GM18517 (cell line): ENCODE measurements around the gene KLHL26.

Experiments
- ATAC-seq: cut with Tn5 transposase; IDR thresholded peaks from one replicate; pipeline ENCODE4 v1.9.1; 2021; ENCODE audit warnings: mild to moderate bottlenecking, moderate library complexity; ENCODE audit not compliant: unreplicated experiment

The KLHL26 gene

DNA sequence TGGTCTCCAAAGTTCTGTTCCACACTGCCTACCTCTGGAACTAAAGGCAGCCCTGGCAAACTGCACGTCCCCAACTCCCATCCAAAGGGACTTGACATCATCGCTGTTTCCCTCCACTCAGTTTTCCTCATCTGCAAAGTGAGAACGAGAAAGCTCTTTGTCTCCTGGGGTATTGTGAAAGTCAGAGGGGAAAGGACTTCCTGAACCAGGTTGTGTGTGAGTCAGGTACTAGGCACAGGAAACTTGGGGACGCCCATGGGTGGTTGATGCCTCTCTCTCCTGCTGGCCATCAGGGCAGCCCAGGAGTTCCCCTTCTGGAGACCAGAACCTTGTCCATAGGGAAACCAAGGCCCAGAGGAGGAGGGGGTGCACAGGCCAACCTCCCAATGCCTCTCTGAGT lies 35.0 kb upstream of the KLHL26 start:
- ATAC-seq: no peak

DNA sequence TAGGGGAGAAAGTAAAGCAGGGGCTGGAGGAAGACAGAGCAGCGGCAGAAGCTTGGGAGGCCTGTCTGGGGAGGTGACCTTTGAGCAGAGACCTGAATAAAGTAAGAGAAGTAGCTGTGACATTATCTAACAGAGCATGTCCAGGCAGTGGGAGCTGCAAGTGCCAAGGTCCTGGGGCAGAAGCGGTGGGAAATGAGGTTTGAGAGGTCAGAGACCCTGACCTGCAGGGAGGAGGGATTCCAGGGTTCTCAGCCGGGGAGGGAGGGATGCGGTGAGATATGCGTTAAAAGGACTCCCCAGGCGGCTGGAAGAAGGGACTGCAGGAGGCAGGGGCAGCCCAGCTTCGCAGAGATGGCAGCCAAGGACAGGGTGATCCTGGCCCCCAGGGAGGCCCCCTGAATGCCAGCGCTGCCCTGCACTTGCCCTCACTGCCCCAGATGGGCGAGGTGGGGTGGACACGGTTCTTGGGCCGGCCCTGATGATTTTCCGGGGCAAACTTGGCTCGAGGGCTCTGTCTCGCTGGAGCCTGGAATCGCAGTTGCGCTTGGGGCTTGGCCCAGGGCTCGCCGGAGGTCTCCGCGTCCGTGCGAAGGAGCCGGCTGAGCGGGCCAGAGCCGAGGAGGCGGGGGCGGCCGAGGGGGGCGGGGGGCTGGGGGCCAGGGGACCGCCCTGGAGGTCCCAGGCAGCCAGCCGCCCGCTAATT lies 33.4 kb upstream of the KLHL26 start:
- no peak for ATAC-seq

DNA sequence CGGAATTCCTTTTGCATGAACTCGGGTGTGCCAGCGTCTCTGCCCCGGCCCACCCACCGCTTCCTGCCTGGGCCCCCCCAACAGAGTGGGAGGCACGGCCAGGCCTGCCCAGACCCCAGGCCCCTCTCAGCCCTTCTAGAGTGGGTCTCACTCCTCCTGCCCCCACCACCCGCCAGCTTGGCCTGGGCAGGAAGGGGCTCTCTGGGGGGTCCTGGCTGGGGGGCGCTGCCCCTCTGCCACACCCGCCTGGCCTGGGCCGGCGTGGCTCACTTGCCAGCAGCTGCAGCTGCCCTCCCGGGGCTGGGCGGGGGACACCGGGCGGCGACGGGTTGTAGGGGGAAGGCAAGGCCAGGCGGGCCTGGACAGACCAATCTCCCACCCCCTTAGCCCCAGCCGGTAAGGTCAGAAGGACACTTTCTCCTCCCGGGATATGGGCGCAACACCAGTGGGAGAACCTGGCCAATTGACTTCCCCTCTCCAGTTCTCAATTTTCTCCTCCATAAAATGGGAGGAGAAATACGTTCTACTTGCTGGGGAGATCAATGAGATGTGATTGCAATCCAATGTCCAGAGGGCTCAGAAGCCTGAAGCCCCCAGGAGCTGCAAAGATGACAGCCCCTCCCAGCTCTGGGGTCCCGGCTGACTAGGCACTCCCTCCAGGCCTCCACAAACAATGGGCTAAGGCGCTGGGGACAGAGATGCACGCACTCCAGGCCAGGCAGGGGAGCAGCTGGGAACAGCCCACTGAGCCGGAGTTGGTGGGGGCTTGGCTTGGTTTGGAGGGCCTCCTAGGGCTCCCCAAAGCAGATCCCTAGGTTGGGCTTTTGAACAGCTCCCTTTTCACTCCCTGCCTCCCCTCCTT lies 32.6 kb upstream of the KLHL26 start:
- no peak for ATAC-seq

DNA sequence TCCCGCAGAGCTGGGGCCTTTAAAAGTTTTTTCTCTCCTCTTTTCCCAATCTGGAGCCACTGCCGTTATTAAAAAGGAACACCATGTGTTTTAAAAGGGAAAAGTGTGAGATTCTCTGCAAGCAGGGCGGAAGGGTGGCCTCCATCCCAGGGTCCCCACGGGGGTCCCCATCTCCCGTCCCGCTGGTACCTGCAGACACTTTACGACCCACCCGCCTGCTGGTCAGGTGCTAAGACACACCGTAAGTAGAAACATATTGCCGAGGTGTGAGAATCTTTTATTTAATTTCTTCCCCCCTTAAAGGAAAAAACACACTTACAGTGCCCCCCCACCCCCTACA lies 32.0 kb upstream of the KLHL26 start:
- ATAC-seq: no peak

DNA sequence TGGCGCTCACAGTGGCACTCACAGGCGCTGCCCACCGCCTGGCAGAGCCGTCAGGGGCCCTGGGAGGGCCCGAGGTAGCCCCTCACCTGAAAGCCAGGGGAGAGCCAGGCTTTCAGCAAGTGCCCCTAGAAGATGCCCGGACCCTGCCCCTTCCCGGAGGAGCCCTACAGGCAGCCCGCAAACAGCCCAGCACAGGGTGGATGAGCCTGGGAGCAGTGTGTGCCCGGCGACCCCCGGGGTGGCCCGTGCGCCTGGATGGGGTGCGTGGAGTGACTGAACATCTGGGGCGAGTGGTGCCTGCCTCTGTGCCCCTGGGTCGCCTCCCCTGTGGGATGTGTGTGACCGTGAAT lies 31.7 kb upstream of the KLHL26 start:
- no peak for ATAC-seq

DNA sequence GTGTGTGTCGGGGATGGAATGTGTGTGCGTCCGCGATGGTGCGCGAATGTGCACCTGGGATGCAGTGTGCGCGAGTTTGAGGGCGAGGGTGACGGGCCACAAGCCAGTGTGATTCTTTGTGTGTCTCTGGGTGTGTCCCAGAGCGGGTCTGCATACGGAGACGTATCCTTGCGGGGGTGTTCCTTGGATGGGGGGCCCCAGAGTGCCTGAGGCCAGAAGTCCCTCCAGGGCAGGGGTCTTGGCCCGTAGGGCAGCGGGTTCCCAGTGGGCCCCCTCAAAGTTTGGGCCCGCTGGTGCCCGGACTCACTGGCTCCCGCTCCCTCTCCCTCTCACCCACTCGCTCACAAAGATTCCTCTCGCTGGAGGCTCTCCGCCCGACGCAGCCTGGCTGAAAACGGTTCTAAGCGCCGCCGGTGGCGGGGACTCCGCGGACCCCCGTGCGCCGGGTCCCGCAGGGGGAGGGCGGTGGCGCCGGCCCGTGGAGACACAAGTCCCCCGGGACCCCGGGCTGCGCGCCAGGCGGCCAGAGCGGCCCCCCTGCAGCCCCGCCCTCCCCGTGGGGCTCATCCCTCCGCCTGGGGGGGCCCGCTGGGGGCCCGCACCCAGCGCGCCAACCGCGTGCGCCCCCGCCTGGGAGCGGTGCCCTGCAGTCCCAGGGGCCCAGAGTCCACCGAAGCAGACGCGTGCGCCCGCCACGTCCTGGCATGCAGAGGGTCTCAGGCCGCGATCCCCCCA lies 31.1 kb upstream of the KLHL26 start:
- ATAC-seq: no peak

DNA sequence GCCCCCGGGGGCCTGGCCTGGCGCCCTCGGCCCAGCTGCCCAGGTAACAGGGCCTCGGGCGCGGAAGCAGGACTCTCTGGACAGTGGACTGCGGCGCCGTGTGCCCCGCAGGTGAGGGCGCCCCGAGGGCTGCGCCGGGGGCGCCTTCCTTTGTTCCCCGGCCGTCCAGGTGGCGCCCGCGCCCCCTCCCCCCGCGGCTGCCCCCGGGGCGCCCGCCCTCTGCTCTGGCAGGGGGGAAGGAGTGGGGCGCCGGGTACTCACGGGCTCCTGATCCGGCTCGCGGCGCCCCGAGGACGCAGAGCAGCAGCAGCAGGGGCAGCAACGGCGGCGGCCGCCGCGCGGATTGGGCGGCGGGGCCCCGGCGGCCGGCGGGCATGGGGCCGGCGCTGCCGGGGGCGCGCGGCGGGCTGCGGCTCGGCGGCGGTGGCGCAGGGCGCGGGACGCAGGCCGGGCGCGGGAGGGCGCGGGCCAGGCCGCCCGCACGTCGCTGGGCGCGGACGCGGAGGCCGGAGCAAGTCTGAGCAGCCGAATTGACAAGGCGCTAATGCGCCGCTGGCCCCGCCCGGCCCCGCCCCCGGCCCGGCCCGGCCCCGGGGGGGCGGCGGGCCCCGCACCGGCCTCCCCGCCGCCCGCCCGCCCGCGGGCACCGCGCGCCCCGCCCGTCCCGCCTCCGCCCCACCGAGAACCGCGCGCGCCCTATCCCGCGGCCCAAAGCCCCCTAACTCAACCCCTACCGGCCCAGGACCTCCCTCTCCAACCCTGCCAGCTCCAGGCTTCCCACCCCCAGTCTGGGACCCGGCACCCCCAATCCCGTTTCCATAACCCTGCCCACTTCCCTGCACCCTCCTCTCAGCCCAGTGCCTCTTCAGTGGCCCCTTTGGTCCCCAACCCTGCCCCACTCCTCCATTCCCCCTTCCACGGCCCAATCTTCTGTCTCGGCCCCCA lies 30.3 kb upstream of the KLHL26 start, which contains the start of gene CRLF1:
Gene CRLF1, minus strand, starts transcription at position 519 of the 945 bp plus-strand sequence. Its CDS starts 143 bp downstream, at position 376.
- ATAC-seq: no peak

DNA sequence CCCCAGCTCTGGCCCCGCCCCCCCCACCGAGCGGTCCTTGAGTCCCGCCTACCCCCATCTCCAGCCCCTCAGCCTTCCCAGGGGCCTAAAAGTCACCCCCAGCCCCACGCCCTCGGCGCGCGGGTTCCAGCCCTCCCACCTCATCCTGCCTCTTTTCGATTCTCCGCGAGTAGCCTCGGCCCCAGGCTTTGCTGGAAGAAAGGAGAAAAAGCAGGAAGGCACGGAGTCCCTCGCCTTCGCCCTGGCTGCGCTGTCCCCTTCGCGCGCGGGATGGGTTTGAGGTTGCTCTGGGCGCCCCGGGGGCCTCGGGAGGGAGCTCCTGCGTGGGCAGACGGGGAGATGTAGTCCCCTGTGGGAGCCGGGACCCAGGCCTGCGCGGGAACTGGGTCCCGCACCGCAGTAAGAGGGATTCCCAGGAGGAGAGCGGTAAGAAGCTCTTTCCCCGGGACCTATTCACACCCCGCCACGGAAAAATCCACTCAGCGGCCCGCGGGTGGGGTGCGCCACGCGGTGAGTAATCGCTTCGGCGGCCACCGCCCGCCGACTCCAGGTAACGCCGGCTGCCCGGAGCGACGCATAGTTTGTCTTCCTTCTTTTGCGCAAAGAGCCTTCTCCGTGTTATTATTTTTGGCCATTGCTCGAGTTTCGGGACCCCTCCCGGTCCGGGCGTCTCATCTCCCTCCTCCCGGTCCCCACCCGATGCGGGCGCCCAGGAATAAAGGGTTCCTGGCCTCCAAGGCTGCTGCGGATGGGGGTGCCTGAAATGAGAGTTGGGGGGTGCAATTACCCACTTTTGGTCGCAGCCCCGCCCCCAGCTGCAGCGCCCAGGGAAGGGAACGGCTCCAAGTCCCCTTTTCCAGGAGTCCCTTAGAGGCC lies 29.4 kb upstream of the KLHL26 start:
- ATAC-seq: no peak

DNA sequence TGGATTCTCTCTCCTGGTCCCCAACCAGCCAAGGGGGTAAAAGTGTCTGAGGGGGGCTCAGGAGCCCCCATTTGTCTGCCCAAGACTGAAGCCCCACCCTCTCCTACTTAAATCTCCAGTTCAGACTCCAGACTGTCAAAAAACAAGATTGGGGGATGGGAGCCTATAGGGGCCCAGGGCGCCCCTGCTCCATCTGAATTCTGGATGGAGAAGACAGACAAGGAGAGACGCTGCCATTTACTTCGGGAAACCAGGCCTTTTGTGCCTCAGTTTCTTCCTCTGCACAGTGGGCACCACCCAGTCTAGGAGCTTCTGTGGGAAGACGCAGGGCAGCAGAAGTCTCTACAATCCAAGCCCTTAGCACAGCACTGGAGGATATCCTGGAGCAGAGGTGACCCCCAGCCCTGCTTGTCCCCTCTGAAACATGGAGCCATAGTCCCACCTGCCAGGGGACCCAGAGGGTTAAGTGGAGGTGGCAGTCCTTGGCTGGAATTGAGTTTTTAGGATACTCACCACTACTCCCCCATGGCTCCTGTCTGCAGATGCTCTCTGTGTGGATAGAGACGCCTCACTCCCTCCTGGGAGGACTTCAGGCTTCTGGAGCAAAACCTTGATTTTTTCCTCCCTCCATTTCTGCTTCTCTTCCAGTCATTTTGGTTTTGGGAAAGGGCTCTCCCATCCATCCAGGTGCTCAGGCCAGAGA lies 28.6 kb upstream of the KLHL26 start:
- ATAC-seq: no peak

DNA sequence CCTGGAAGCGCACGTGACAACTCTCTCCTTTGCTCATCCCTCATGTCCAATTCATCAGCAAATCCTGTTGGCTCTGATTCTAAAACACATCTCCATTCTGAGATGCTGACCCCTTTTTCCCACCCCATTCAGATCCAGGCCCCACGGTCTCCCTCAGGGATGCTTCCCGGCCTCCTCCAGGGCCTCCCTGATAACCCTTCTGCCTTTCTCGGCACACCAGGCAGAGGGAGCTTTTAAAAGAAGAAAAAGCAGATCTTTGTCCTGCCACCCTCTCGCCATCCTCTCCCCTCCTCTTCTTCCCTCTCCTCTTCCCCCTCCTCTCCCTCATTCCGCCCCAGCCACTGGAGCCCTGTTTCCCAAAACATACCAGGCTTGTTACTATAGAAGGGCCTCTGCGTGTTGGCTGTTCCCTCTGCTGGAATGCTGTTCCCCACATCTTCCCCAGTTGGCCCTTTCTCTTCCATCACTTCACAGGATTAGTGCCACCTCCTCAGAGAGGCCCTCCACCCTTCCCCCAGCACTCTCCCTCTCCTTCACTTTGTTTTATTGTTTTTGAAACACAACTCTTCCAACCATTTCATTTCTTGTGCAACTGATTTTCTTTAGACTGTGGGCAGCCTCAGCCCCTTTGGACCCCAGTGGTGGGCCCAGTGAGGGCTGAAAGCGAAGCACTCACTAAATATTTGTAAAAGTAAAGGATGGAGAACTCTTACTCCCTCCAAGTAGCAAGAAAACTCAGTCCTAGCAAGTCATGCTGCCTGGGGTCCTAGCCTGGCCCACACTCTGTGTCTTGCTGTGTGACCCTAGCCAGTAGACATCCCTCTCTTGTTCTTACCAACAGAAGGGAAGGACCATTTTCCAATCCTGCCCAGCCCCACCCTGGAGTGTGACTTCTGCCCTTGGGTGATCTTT lies 27.8 kb upstream of the KLHL26 start:
- ATAC-seq: no peak

DNA sequence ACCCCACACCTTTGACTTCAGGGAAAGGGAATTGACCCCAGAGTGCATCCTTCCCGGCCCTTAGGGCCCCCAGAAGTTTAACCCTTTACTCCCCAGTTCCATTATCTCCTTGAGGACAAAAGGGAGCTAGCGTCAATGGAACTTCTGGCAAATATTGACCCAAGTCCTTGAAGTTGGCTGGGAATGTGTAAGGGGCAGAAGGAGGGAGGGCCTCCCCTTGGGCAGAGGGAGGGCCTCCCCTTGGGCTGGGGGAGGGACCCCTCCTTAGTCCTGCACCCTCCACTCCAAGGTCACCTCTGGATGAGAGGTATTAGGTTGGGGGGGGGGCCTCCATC lies 27.1 kb upstream of the KLHL26 start:
- no peak for ATAC-seq

DNA sequence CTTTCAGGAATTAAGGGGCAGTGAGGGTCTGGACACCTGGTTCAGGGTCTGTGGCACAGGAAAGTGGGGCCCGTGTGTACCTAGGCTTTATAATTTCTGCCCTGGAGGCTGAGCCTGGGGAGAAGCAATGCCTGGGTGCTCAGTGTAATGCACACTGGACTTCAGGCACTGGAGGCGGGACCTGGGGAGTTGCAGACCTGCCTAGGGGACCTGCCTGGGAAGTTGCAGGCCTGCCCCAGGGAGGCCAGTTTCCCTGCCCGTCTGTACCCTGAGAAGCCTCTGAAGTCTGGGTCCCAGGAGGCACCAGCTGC lies 26.6 kb upstream of the KLHL26 start:
- no peak for ATAC-seq

DNA sequence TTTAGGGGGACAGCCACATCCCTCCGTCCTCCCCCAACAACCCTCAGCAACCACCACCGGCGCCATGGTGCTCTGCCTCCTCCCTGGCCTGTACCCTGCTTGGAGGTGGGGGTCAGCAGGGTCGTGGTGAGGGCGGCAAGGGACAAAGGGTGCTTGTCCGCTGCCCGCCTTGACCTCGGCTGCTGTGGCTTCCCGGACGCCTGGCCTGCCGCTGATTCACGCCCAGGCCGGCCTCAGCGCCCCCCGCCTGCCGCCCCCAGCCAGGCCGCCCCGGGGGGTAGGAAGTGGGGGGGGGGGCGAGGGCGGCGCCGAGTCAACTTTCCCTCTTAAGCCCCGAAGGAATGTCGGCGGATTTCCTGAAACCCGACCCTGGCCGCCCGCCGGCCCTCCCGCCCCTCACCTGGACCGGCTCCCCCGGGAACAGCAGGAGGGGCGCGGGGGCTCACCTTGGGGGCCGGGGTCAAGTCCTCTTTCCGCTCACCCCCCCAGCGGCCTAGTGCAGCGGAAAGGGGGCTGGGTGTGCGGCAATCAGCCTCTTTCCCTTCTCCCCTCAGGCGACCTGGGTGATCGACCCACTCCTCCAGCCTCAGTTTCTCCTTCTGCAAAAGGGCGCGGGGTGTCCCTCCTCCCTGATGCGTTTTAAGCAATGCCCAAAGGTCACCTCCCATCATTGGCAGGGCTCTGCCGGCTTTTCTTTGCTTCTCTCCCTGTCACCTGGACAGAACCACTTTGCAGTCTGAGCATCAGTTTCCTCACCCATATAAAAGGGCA lies 26.1 kb upstream of the KLHL26 start:
- ATAC-seq: no peak

DNA sequence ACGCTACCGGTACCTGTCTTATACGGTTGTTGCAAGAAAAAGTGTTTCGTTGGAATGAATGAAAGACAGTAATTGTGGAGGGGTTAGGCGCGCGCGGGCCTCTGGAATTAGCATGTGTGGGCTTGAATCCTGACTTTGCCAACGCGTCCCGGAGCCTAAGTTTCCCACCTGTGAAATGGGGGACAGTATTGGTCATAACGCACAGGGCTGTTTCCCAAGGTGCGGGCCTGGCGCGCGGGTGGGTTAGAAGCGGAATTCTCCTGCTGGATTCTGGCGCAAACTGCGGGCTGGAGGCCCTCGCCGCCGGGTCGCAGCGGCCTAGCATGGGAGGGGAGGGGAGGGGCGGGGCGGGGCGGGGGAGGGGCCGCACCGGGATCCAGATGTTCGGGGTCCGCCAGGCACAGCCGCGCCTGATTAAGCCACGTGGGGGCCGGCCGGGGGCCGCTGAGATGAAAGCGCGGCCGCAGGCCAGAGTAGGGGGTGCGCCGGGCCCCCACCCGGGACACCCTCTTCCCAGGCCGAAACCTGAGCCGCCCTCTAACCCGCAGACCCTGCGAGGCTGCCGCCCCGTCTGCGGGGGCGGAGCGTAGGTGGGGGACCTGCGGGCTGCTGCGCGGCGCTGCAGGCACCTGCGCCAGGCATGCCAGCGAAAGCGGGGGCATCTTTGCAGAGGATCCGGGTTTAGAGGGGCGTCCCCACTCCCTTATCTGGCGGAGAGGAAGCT lies 25.3 kb upstream of the KLHL26 start:
- ATAC-seq: no peak

DNA sequence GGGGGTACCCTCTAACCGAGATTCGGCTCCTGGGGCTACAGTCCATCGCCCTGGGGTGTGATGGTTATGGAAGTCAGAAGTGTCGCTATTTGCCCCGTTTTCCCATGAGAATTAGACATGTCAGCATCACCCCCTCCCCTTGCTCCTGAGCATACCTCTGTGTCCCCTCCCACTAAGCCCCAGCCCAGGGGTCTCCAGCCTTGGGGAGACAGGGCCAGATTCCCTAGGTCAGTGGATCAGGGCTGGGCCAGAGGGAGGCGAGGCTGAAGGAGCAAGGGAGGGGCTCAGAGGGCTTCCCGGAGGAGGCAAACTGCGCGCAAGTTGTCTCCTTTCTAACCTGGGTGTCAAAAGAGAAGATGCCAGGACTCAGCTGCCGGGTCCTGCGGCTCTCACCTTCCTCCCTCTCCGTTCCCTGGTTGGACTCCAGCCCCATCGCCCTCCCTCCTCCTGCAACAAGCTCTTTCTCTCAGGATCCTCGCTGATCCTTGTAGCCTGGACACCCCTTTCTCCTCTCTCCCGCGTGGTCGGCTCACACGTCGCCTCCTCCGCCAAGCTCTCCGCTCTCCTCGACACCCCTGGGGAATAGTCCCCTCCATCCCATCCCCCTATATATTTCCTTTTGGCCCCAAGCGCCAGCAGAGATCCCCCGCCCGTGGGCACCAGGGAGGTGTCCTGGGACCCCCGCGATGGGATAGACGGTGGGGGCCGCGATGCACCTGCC lies 24.6 kb upstream of the KLHL26 start:
- ATAC-seq: no peak
